Activated naive CD4-positive, alpha-beta T cell treated with anti-CD3 and anti-CD28 coated beads, Interleukin-2, amount 50 U/mL, for 72 hours (primary cell): ENCODE data around the gene AUNIP. TPM values are rescaled to one million over a fixed set of nuclear protein-coding genes. Genes with fewer than 3 reads are reported as not detected.
A peak's percentile ranks its signal among the peaks of the same experiment; 100 is the strongest.

Source experiments
- ATAC-seq, 2 donors: fragments of 150-1000 bp; cut with Tn5 transposase; 2 replicates each; pipeline ENCODE4 v1.10.0; 2021; ENCODE audit warnings: mild to moderate bottlenecking in 2 of 2, moderate library complexity in 2 of 2
- DNase-seq, 2 donors: peaks; one replicate each; pipeline ENCODE4 v3.0.0; 2021 to 2022; ENCODE audit warnings: low spot score in 2 of 2
- H3K27ac Mint-ChIP-seq, 2 donors: one replicate each; pipeline ENCODE4 v1.8.0; 2022; ENCODE audit warnings: mild to moderate bottlenecking in 2 of 2, mixed read lengths in 2 of 2
- H3K36me3 Mint-ChIP-seq, 2 donors: one replicate each; pipeline ENCODE4 v1.8.0; 2022; ENCODE audit warnings: mixed read lengths in 2 of 2
- H3K9me3 Mint-ChIP-seq, 2 donors: one replicate each; pipeline ENCODE4 v1.8.0; 2022; ENCODE audit warnings: mixed read lengths in 2 of 2
- total RNA-seq, 2 donors: library from RNA; stranded (reverse); gene quantifications; one replicate each; pipeline ENCODE4 v1.2.3, GENCODE V29; 2022

AUNIP gene
- total RNA-seq, 2 donors from 2014 or later = 8.6 to 10.6 TPM

GRCh38 chr1:25895365-25895990 lies 36.2 kb upstream of the AUNIP start:
- peak overlapping the region in 1 of 2 donors; percentile 42 for H3K27ac Mint-ChIP-seq
- DNase-seq (peak; percentile 84 to 89), ATAC-seq (peak; percentile 91 to 95)
- H3K9me3 Mint-ChIP-seq = no peaks in the 10 kb centered on the region
- peaks cover 4 to 6% of the 10 kb centered on the region in 2 donors for H3K36me3 Mint-ChIP-seq

- H3K27ac Mint-ChIP-seq = no peak overlapping the region
- no peak for DNase-seq
- no peak for ATAC-seq
- H3K36me3 Mint-ChIP-seq = no peaks in the 10 kb centered on the region
- H3K9me3 Mint-ChIP-seq = no peaks in the 10 kb centered on the region
These were observed 33.9 kb upstream of the AUNIP start for GRCh38 chr1:25893116-25893515.

GRCh38 chr1:25891606-25892005 lies 32.3 kb upstream of the AUNIP start:
- DNase-seq (no peak), ATAC-seq (no peak)
- H3K36me3 Mint-ChIP-seq = no peaks in the 10 kb centered on the region
- no peaks in the 10 kb centered on the region for H3K9me3 Mint-ChIP-seq
- no peak overlapping the region for H3K27ac Mint-ChIP-seq

GRCh38 chr1:25890239-25891034 lies 31.2 kb upstream of the AUNIP start:
- no peaks in the 10 kb centered on the region for H3K36me3 Mint-ChIP-seq
- DNase-seq (no peak), ATAC-seq (no peak)
- H3K27ac Mint-ChIP-seq = no peak overlapping the region
- H3K9me3 Mint-ChIP-seq = no peaks in the 10 kb centered on the region

- H3K27ac Mint-ChIP-seq = no peak overlapping the region
- ATAC-seq (peak in 1 of 2 donors; percentile 25), DNase-seq (no peak)
- H3K36me3 Mint-ChIP-seq = no peaks in the 10 kb centered on the region
- H3K9me3 Mint-ChIP-seq = no peaks in the 10 kb centered on the region
These were observed 30.2 kb upstream of the AUNIP start for GRCh38 chr1:25889470-25889869.

- no peak for ATAC-seq
These were observed 29.2 kb upstream of the AUNIP start for GRCh38 chr1:25888426-25888987.

GRCh38 chr1:25885602-25886001 lies 26.3 kb upstream of the AUNIP start:
- H3K36me3 Mint-ChIP-seq = no peaks in the 10 kb centered on the region
- H3K9me3 Mint-ChIP-seq = no peaks in the 10 kb centered on the region
- ATAC-seq (no peak), DNase-seq (no peak)
- H3K27ac Mint-ChIP-seq = no peak overlapping the region

More at GRCh38 chr1:25888426-25888987, 29.2 kb upstream of the AUNIP start:
- Mint-ChIP-seq H3K36me3 (no peaks in the 10 kb centered on the region), H3K9me3 (no peaks in the 10 kb centered on the region), H3K27ac (no peak overlapping the region)
- DNase-seq = no peak

- H3K27ac Mint-ChIP-seq = no peak overlapping the region
- no peaks in the 10 kb centered on the region for H3K36me3 Mint-ChIP-seq
- no peak for DNase-seq
- no peak for ATAC-seq
- no peaks in the 10 kb centered on the region for H3K9me3 Mint-ChIP-seq
These were observed 22.0 kb upstream of the AUNIP start for GRCh38 chr1:25881266-25881665.

GRCh38 chr1:25880518-25880917 lies 21.3 kb upstream of the AUNIP start:
- H3K27ac Mint-ChIP-seq = no peak overlapping the region
- ATAC-seq = no peak

GRCh38 chr1:25879675-25880074 lies 20.4 kb upstream of the AUNIP start:
- Mint-ChIP-seq H3K27ac (peak overlapping the region in 1 of 2 donors; percentile 52), H3K9me3 (no peaks in the 10 kb centered on the region), H3K36me3 (no peaks in the 10 kb centered on the region)
- DNase-seq (no peak), ATAC-seq (no peak)

More at GRCh38 chr1:25880518-25880917, 21.3 kb upstream of the AUNIP start:
- Mint-ChIP-seq H3K36me3 (no peaks in the 10 kb centered on the region), H3K9me3 (no peaks in the 10 kb centered on the region)
- no peak for DNase-seq

- ATAC-seq (no peak), DNase-seq (no peak)
- H3K9me3 Mint-ChIP-seq = no peaks in the 10 kb centered on the region
- no peaks in the 10 kb centered on the region for H3K36me3 Mint-ChIP-seq
- no peak overlapping the region for H3K27ac Mint-ChIP-seq
These were observed 19.4 kb upstream of the AUNIP start for GRCh38 chr1:25878690-25879089.

GRCh38 chr1:25877155-25877554 lies 17.9 kb upstream of the AUNIP start:
- DNase-seq (no peak), ATAC-seq (no peak)
- H3K27ac Mint-ChIP-seq = no peak overlapping the region
- no peaks in the 10 kb centered on the region for H3K9me3 Mint-ChIP-seq
- no peaks in the 10 kb centered on the region for H3K36me3 Mint-ChIP-seq

- no peak for ATAC-seq
- H3K36me3 Mint-ChIP-seq = no peaks in the 10 kb centered on the region
- no peak overlapping the region for H3K27ac Mint-ChIP-seq
- no peaks in the 10 kb centered on the region for H3K9me3 Mint-ChIP-seq
- DNase-seq = no peak
These were observed 17.4 kb upstream of the AUNIP start for GRCh38 chr1:25876693-25877077.

- H3K9me3 Mint-ChIP-seq = no peaks in the 10 kb centered on the region
- DNase-seq (no peak), ATAC-seq (peak in 1 of 2 donors; percentile 34)
- no peaks in the 10 kb centered on the region for H3K36me3 Mint-ChIP-seq
- peak overlapping the region in 1 of 2 donors; percentile 68 for H3K27ac Mint-ChIP-seq
These were observed 16.8 kb upstream of the AUNIP start for GRCh38 chr1:25875856-25876692.

- peak; percentile 87 to 90 for ATAC-seq
- peak within 1 kb of the TSS; percentile 83 to 88 for H3K27ac Mint-ChIP-seq
- H3K9me3 Mint-ChIP-seq = no peaks in the 10 kb centered on the region
These were observed 16.0 kb upstream of the AUNIP start, which contains the start of gene PAQR7 for GRCh38 chr1:25875154-25875855. Gene PAQR7 (minus strand): TSS chr1:25875708. CDS start chr1:25863839, 11,869 bp downstream.

GRCh38 chr1:25874635-25875153 lies 15.4 kb upstream of the AUNIP start:
- peak overlapping the region; percentile 83 to 88 for H3K27ac Mint-ChIP-seq
- H3K36me3 Mint-ChIP-seq = no peaks in the 10 kb centered on the region
- DNase-seq (no peak), ATAC-seq (peak; percentile 2 to 9)
- no peaks in the 10 kb centered on the region for H3K9me3 Mint-ChIP-seq

More at GRCh38 chr1:25875154-25875855, 16.0 kb upstream of the AUNIP start, which contains the start of gene PAQR7:
- H3K36me3 Mint-ChIP-seq = no peaks in the 10 kb centered on the region
- peak; percentile 73 to 77 for DNase-seq
